Measurements from ENCODE around the gene CDH26. TPM values are rescaled to one million over a fixed set of nuclear protein-coding genes. Genes with fewer than 3 reads are reported as not detected.

Gene CDH26
- total RNA-seq, 4 donors from 2014 or later, result 0.76 to 2.1 (median 0.77) TPM; not detected in 1

DNA sequence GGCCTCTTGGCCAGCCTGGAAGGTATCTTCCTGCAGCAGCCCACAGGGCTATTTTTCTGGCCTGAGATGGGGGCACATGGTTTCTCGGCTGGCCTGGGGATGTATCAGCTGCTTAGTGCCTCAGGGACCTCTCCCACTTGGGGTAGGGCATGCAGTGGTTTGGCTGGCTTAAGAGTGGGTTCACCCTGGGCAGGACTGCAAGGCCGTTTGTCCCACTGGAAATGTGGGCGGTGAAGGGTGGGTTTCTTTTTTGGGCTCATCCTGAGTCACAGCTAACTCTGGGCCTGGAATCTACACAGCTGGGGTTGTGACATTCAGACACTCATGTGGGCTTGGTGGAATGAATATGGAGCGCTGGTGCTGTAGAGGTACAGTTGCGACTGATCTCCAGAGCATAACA lies 62.0 kb downstream of the CDH26 start:
- no peaks in the 10 kb centered on the region for H3K9me3 ChIP-seq
- no peak overlapping the region for H3K27ac ChIP-seq
- H3K4me3 ChIP-seq, result no peak overlapping the region
- intact Hi-C loops (cut with DNase I; ENCODE audit: low total_unique reads), result no loop called here
- H3K36me3 ChIP-seq, result no peaks in the 10 kb centered on the region
- TF ChIP-seq, protein P1, sequence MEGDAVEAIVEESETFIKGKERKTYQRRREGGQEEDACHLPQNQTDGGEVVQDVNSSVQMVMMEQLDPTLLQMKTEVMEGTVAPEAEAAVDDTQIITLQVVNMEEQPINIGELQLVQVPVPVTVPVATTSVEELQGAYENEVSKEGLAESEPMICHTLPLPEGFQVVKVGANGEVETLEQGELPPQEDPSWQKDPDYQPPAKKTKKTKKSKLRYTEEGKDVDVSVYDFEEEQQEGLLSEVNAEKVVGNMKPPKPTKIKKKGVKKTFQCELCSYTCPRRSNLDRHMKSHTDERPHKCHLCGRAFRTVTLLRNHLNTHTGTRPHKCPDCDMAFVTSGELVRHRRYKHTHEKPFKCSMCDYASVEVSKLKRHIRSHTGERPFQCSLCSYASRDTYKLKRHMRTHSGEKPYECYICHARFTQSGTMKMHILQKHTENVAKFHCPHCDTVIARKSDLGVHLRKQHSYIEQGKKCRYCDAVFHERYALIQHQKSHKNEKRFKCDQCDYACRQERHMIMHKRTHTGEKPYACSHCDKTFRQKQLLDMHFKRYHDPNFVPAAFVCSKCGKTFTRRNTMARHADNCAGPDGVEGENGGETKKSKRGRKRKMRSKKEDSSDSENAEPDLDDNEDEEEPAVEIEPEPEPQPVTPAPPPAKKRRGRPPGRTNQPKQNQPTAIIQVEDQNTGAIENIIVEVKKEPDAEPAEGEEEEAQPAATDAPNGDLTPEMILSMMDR (IDR thresholded peaks at IDR 0.05), result no peak
- no peak for TF ChIP-seq POLR2A (IDR thresholded peaks at IDR 0.05)
- no peaks in the 10 kb centered on the region for H3K4me1 ChIP-seq
- no peak for DNase-seq
- no peaks in the 10 kb centered on the region for H3K27me3 ChIP-seq

- H3K27me3 ChIP-seq, result no peaks in the 10 kb centered on the region
- intact Hi-C loops (cut with DNase I; ENCODE audit: low total_unique reads), result no loop called here
- no peaks in the 10 kb centered on the region for H3K4me1 ChIP-seq
- H3K27ac ChIP-seq, result no peak overlapping the region
- no peak for DNase-seq
- H3K36me3 ChIP-seq, result no peaks in the 10 kb centered on the region
- H3K4me3 ChIP-seq, result no peak overlapping the region
- H3K9me3 ChIP-seq, result no peaks in the 10 kb centered on the region
- TF ChIP-seq, protein P1 (IDR thresholded peaks at IDR 0.05), result no peak
- no peak for TF ChIP-seq POLR2A (IDR thresholded peaks at IDR 0.05)
Observed at GRCh38 chr20:60021104-60021503, 62.9 kb downstream of the CDH26 start.

GRCh38 chr20:60022849-60023248 lies 64.6 kb downstream of the CDH26 start:
- intact Hi-C loops (cut with DNase I; ENCODE audit: low total_unique reads), result no loop called here
- TF ChIP-seq, protein P1 (IDR thresholded peaks at IDR 0.05), result no peak
- TF ChIP-seq POLR2A (IDR thresholded peaks at IDR 0.05), result no peak
- no peaks in the 10 kb centered on the region for H3K27me3 ChIP-seq
- no peak for DNase-seq
- no peak overlapping the region for H3K4me3 ChIP-seq
- H3K27ac ChIP-seq, result no peak overlapping the region
- H3K4me1 ChIP-seq, result no peaks in the 10 kb centered on the region
- no peaks in the 10 kb centered on the region for H3K36me3 ChIP-seq
- H3K9me3 ChIP-seq, result no peaks in the 10 kb centered on the region

DNA sequence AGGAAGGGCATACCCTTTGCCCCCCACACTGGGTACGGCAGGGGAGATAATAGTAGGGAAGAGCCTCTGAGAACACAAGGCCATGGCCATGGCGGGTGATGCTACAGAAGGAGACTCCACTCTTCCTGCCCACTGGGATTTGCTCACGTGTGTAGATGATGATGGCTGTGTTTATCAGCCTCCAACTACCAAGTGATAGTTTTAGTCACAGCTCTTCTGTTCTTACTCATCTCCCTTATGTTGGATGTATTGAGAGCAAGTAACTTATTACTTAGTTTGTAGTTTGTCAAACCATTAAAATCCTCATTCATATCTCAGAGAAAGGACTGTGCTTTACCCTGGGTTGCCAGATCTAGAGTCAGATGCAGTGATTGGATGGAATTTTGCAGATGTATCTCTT lies 66.0 kb downstream of the CDH26 start:
- no peaks in the 10 kb centered on the region for H3K27me3 ChIP-seq
- intact Hi-C loops (cut with DNase I; ENCODE audit: low total_unique reads), result no loop called here
- no peaks in the 10 kb centered on the region for H3K4me1 ChIP-seq
- TF ChIP-seq POLR2A (IDR thresholded peaks at IDR 0.05), result no peak
- TF ChIP-seq, protein P1 (IDR thresholded peaks at IDR 0.05), result no peak
- no peak for DNase-seq
- H3K27ac ChIP-seq, result no peak overlapping the region
- no peaks in the 10 kb centered on the region for H3K9me3 ChIP-seq
- H3K4me3 ChIP-seq, result no peak overlapping the region
- no peaks in the 10 kb centered on the region for H3K36me3 ChIP-seq

GRCh38 chr20:60024801-60025200 lies 66.6 kb downstream of the CDH26 start:
- Histone ChIP-seq H3K36me3 (no peaks in the 10 kb centered on the region), H3K27me3 (no peaks in the 10 kb centered on the region), H3K27ac (no peak overlapping the region), H3K9me3 (no peaks in the 10 kb centered on the region), H3K4me1 (no peaks in the 10 kb centered on the region), H3K4me3 (no peak overlapping the region)
- no peak for DNase-seq
- TF ChIP-seq, protein P1 (IDR thresholded peaks at IDR 0.05), result no peak
- no peak for TF ChIP-seq POLR2A (IDR thresholded peaks at IDR 0.05)
- intact Hi-C loops (cut with DNase I; ENCODE audit: low total_unique reads), result no loop called here

All from uterus (tissue), 4 donors.